A549 (cell line): ENCODE data around the gene CIAO2B. TPM values are rescaled to one million over a fixed set of nuclear protein-coding genes. Genes with fewer than 3 reads are reported as not detected.

Experiments
- ATAC-seq, 2 experiments: fragments of 200-7000 bp in 1 of 2; fragments of >200 bp in 1 of 2; cut with Nextera tagmentation in 1 of 2; cut with Tn5 transposase in 1 of 2; 3 replicates each; pipeline versions ENCODE4 v1.8.0 to v1.9.1; 2018 to 2020; ENCODE audit warnings: mild to moderate bottlenecking in 1 of 2, moderate library complexity in 1 of 2
- CTCF ChIA-PET: fragments of 300-600 bp; sonication (Branson Sonifier 250); formaldehyde crosslinking; extraction: SDS; loops from one replicate; lab custom pipeline; 2021; ENCODE audit warnings: antibody characterized with exemption, inconsistent platforms; lab: Yijun Ruan, JAX
- POLR2A ChIA-PET: fragments of 350-600 bp; formaldehyde crosslinking; extraction: SDS; loops from one replicate; lab custom pipeline; 2021; ENCODE audit warnings: antibody characterized with exemption, inconsistent platforms; lab: Yijun Ruan, JAX
- DNase-seq, 2 experiments: peaks; one replicate each; pipeline versions ENCODE4 v3.0.0 to v3.0.0-alpha.2; 2011 to 2016; ENCODE audit warnings: low read depth in 1 of 2, low spot score in 1 of 2
- FAIRE-seq: peaks from 2 replicates; lab custom pipeline; 2011; peaks lifted over from hg19 to GRCh38; lab: Jason Lieb, UNC
- H3K27ac ChIP-seq, 2 experiments: fragments of >200 bp; sonication (Bioruptor Twin); formaldehyde crosslinking; 3 replicates each; pipeline ENCODE4 v1.5.1; 2016 to 2017
- H3K4me1 ChIP-seq: fragments of >200 bp; sonication (Bioruptor Twin); formaldehyde crosslinking; 3 replicates; pipeline ENCODE4 v1.6.1; 2016
- H3K4me2 ChIP-seq: fragments of >200 bp; sonication (Bioruptor Twin); formaldehyde crosslinking; 3 replicates; pipeline ENCODE4 v1.6.1; 2016
- H3K4me3 ChIP-seq: fragments of >200 bp; sonication (Bioruptor Twin); formaldehyde crosslinking; 3 replicates; pipeline ENCODE4 v1.5.1; 2016
- H3K9me3 ChIP-seq: fragments of >200 bp; sonication (Bioruptor Twin); formaldehyde crosslinking; 3 replicates; pipeline ENCODE4 v1.6.1; 2016
- BHLHE40 ChIP-seq: IDR thresholded peaks from 2 replicates; pipeline ENCODE4 v1.6.1; 2012; ENCODE audit warnings: low read depth, low read length, inconsistent platforms
- CBX2 ChIP-seq: fragments of 200-600 bp; sonication (generic); IDR thresholded peaks from 2 replicates; pipeline ENCODE4 v1.6.1; 2016; ENCODE audit warnings: low read depth, mild to moderate bottlenecking, borderline replicate concordance
- CBX8 ChIP-seq: fragments of 200-600 bp; sonication (generic); IDR thresholded peaks from 2 replicates; pipeline ENCODE4 v1.6.1; 2016
- CHD2 ChIP-seq: fragments of 150-350 bp; IDR thresholded peaks from 2 replicates; pipeline ENCODE4 v1.6.1; 2014; ENCODE audit warnings: low read length; ENCODE audit not compliant: partially characterized antibody
- ESRRA ChIP-seq: fragments of 150-350 bp; IDR thresholded peaks from 2 replicates; pipeline ENCODE4 v1.6.1; 2014; ENCODE audit warnings: mild to moderate bottlenecking, low read length, borderline replicate concordance
- FOSL2 ChIP-seq, 2 experiments: fragments of 450-650 bp in 1 of 2; fragments of >200 bp in 1 of 2; sonication (Bioruptor Twin) in 1 of 2; formaldehyde crosslinking; IDR thresholded peaks; 2 replicates each; pipeline versions ENCODE4 v1.5.0 to v1.6.1; 2016 to 2020; ENCODE audit warnings: mild to moderate bottlenecking in 1 of 2, moderate library complexity in 1 of 2
- FOXS1 ChIP-seq: fragments of 250-450 bp; sonication (Bioruptor Pico); IDR thresholded peaks from 2 replicates; pipeline ENCODE4 v1.5.0; 2020; ENCODE audit warnings: mild to moderate bottlenecking, moderate library complexity
- GATA3 ChIP-seq: IDR thresholded peaks from 2 replicates; pipeline ENCODE4 v1.6.1; 2012; ENCODE audit warnings: borderline replicate concordance
- HDAC2 ChIP-seq: fragments of 200-600 bp; sonication (generic); IDR thresholded peaks from 2 replicates; pipeline ENCODE4 v1.6.1; 2016
- HOXB5 ChIP-seq: fragments of 250-450 bp; sonication (Bioruptor Pico); IDR thresholded peaks from 2 replicates; pipeline ENCODE4 v1.5.0; 2020; ENCODE audit warnings: mild to moderate bottlenecking, moderate library complexity
- JUN ChIP-seq, 2 experiments: fragments of >200 bp; sonication (Bioruptor Twin); formaldehyde crosslinking; IDR thresholded peaks; 2 replicates in 1 of 2; 3 replicates in 1 of 2; pipeline ENCODE4 v1.6.1; 2016 to 2017
- KDM5A ChIP-seq: fragments of 200-600 bp; sonication (generic); IDR thresholded peaks from 2 replicates; pipeline ENCODE4 v1.6.1; 2016; ENCODE audit warnings: antibody characterized with exemption, mild to moderate bottlenecking
- MAX ChIP-seq: IDR thresholded peaks from 2 replicates; pipeline ENCODE4 v1.6.1; 2012
- MYC ChIP-seq: IDR thresholded peaks from 2 replicates; pipeline ENCODE4 v1.6.1; 2012; ENCODE audit warnings: mild to moderate bottlenecking, inconsistent platforms, low read length, improper control_type of control experiment, borderline replicate concordance
- PHF8 ChIP-seq: fragments of 200-600 bp; sonication (generic); IDR thresholded peaks from 2 replicates; pipeline ENCODE4 v1.6.1; 2016; ENCODE audit warnings: low read depth, mild to moderate bottlenecking, antibody characterized with exemption, moderate library complexity, borderline replicate concordance
- POLR2A ChIP-seq: IDR thresholded peaks from 2 replicates; pipeline ENCODE4 v1.6.1; 2012; ENCODE audit warnings: mild to moderate bottlenecking, low read length
- RARB ChIP-seq: fragments of 250-450 bp; sonication (Bioruptor Pico); IDR thresholded peaks from 2 replicates; pipeline ENCODE4 v1.8.0; 2021; ENCODE audit warnings: mild to moderate bottlenecking, moderate library complexity
- ZSCAN20 ChIP-seq: fragments of 250-450 bp; sonication (Bioruptor Pico); IDR thresholded peaks from 2 replicates; pipeline ENCODE4 v1.8.0; 2022; ENCODE audit warnings: mild to moderate bottlenecking, moderate library complexity
- WGBS: methylation state at CpG from one replicate; pipeline ENCODE4 v1.1.6; 2017; ENCODE audit errors: missing lambda C conversion rate; 5-methylcytosine and 5-hydroxymethylcytosine counted together
- polyA minus RNA-seq: library from RNA; depleted of rRNA, polyadenylated mRNA; stranded (reverse); fragments of >200 nt; gene quantifications from 2 replicates; pipeline ENCODE4 v1.2.3, GENCODE V29; 2011; rRNA and poly(A)+ RNA removed
- polyA plus RNA-seq, 4 experiments: library from polyadenylated mRNA; depleted of rRNA in 3 of 4; stranded (reverse); fragments of >200 nt; fragmentation: RNase III in 1 of 4; extraction: RNeasy Plus Mini Kit Qiagen cat#74134 plus additional on column Dnase treatment in 1 of 4; gene quantifications; 2 replicates in 3 of 4; 3 replicates in 1 of 4; pipeline ENCODE4 v1.2.3, GENCODE V29; 2011 to 2017
- TF ChIP-seq, protein P1 (sequence below): IDR thresholded peaks from 2 replicates; pipeline ENCODE4 v1.6.1; 2012; ENCODE audit warnings: low read depth, borderline replicate concordance
- TF ChIP-seq, protein P2 (sequence below): fragments of 450-650 bp; IDR thresholded peaks from 2 replicates; pipeline ENCODE4 v1.6.1; 2014; ENCODE audit warnings: antibody characterized with exemption
- TF ChIP-seq, protein P3 (sequence below): fragments of 250-450 bp; sonication (Bioruptor Pico); IDR thresholded peaks from 2 replicates; pipeline ENCODE4 v1.5.0; 2021; ENCODE audit warnings: mild to moderate bottlenecking, moderate library complexity, borderline replicate concordance
- TF ChIP-seq, protein P4 (sequence below): fragments of 200-600 bp; sonication (generic); IDR thresholded peaks from 2 replicates; pipeline ENCODE4 v1.6.1; 2016; ENCODE audit warnings: antibody characterized with exemption, mild to moderate bottlenecking, moderate library complexity
- TF ChIP-seq, protein P5 (sequence below): fragments of >200 bp; sonication (Bioruptor Twin); formaldehyde crosslinking; IDR thresholded peaks from 2 replicates; pipeline ENCODE4 v1.6.1; 2016
- TF ChIP-seq, protein P6 (sequence below): fragments of >200 bp; sonication (Bioruptor Twin); formaldehyde crosslinking; IDR thresholded peaks from 3 replicates; pipeline ENCODE4 v1.6.1; 2016

The CIAO2B gene
- polyA plus RNA-seq (2011; rRNA removed) (140 and 168 TPM in 2 replicates), polyA plus RNA-seq (2017; fragmentation: RNase III; extraction: RNeasy Plus Mini Kit Qiagen cat#74134 plus additional on column Dnase treatment) (134 to 148 TPM (median 144 TPM) in 3 replicates), polyA minus RNA-seq (134 and 178 TPM in 2 replicates)
- polyA plus RNA-seq (2012; cell fraction: cytosol; rRNA removed) = 468 and 497 TPM in 2 replicates
- 286 and 317 TPM in 2 replicates for polyA plus RNA-seq (2012; cell fraction: nucleus; rRNA removed)

DNA sequence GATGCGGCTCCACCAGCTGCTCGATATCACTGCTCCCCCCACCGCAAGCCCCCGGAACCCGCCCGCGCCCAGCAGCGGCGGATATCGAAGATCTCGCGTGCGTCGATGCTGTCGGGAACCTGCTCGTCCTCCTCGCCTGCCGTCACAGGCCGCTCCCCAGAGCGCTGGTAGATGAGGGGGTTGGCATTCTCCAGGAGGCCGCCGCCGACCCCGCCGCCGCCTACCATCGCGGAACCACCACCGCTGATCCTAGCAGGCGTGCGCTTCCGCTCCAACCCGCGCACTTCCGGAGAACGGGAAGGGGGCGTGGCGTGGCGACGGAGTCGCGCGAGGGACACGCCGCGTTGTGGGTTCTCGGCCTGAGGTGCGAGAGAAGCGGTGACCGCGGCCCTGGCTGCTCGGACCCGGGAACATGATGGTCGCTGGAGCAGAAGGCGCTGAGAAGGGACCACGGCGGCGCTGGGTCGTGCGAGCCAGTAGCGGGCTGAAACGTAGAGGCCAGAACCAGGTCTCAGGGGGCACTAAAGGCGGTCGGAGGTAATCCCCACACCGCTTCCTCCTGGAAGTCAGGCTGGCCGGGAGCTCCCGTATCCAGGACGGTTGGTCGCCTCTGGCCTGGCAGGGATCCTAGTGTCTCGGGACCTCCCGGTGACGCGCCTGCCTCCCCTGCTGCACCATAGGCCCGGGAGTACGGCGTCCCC lies at the start of gene CIAO2B:
Gene CIAO2B, minus strand, starts transcription at position 265 of the 701 bp plus-strand sequence. Its CDS starts 38 bp downstream, at position 227.
- Histone ChIP-seq H3K4me1 (peaks cover 28% of the 10 kb centered on the region), H3K27ac (peak within 1 kb of the TSS; percentile 94 to 99), H3K4me3 (peak within 1 kb of the TSS; percentile 81), H3K4me2 (peak within 1 kb of the TSS; percentile 99), H3K9me3 (no peaks in the 10 kb centered on the region)
- FAIRE-seq (peak; percentile 63), DNase-seq (peak; percentile 88 to 91), ATAC-seq (peak; percentile 79 to 91)
- ChIA-PET CTCF (interaction anchor here (0.8 to 5.4 kb wide), 2 partner anchors 9 to 40 kb away, joined by 3 to 56 read pairs; partner anchors contain the start of gene RRAD), POLR2A (interaction anchor here (1.2 kb wide), 1 partner anchor 122 kb away, joined by 3 read pairs; no protein-coding TSS in a partner anchor)
- TF ChIP-seq, protein P1, sequence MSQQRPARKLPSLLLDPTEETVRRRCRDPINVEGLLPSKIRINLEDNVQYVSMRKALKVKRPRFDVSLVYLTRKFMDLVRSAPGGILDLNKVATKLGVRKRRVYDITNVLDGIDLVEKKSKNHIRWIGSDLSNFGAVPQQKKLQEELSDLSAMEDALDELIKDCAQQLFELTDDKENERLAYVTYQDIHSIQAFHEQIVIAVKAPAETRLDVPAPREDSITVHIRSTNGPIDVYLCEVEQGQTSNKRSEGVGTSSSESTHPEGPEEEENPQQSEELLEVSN = peak; percentile 68; the same call in 1 of the 2 replicates
- TF ChIP-seq KDM5A = peak; percentile 80
- TF ChIP-seq HDAC2 = no peak
- peak; percentile 86 to 97 for TF ChIP-seq JUN (IDR thresholded peaks at IDR 0.05)
- TF ChIP-seq, protein P2, sequence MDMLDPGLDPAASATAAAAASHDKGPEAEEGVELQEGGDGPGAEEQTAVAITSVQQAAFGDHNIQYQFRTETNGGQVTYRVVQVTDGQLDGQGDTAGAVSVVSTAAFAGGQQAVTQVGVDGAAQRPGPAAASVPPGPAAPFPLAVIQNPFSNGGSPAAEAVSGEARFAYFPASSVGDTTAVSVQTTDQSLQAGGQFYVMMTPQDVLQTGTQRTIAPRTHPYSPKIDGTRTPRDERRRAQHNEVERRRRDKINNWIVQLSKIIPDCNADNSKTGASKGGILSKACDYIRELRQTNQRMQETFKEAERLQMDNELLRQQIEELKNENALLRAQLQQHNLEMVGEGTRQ = no peak
- TF ChIP-seq, protein P3, sequence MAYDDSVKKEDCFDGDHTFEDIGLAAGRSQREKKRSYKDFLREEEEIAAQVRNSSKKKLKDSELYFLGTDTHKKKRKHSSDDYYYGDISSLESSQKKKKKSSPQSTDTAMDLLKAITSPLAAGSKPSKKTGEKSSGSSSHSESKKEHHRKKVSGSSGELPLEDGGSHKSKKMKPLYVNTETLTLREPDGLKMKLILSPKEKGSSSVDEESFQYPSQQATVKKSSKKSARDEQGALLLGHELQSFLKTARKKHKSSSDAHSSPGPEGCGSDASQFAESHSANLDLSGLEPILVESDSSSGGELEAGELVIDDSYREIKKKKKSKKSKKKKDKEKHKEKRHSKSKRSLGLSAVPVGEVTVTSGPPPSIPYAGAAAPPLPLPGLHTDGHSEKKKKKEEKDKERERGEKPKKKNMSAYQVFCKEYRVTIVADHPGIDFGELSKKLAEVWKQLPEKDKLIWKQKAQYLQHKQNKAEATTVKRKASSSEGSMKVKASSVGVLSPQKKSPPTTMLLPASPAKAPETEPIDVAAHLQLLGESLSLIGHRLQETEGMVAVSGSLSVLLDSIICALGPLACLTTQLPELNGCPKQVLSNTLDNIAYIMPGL = no peak
- TF ChIP-seq ZSCAN20 (CRISPR knock-in tag) = no peak
- no peak for TF ChIP-seq GATA3
- no peak for TF ChIP-seq ESRRA
- TF ChIP-seq, protein P4, sequence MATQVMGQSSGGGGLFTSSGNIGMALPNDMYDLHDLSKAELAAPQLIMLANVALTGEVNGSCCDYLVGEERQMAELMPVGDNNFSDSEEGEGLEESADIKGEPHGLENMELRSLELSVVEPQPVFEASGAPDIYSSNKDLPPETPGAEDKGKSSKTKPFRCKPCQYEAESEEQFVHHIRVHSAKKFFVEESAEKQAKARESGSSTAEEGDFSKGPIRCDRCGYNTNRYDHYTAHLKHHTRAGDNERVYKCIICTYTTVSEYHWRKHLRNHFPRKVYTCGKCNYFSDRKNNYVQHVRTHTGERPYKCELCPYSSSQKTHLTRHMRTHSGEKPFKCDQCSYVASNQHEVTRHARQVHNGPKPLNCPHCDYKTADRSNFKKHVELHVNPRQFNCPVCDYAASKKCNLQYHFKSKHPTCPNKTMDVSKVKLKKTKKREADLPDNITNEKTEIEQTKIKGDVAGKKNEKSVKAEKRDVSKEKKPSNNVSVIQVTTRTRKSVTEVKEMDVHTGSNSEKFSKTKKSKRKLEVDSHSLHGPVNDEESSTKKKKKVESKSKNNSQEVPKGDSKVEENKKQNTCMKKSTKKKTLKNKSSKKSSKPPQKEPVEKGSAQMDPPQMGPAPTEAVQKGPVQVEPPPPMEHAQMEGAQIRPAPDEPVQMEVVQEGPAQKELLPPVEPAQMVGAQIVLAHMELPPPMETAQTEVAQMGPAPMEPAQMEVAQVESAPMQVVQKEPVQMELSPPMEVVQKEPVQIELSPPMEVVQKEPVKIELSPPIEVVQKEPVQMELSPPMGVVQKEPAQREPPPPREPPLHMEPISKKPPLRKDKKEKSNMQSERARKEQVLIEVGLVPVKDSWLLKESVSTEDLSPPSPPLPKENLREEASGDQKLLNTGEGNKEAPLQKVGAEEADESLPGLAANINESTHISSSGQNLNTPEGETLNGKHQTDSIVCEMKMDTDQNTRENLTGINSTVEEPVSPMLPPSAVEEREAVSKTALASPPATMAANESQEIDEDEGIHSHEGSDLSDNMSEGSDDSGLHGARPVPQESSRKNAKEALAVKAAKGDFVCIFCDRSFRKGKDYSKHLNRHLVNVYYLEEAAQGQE = peak; percentile 66
- TF ChIP-seq CBX2 = no peak
- no peak for TF ChIP-seq FOXS1
- 0 out of 2 replicates have a peak, but pooled peaks have one; percentile 11 for TF ChIP-seq BHLHE40
- no peak for TF ChIP-seq HOXB5
- TF ChIP-seq, protein P5, sequence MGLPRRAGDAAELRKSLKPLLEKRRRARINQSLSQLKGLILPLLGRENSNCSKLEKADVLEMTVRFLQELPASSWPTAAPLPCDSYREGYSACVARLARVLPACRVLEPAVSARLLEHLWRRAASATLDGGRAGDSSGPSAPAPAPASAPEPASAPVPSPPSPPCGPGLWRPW = no peak
- TF ChIP-seq, protein P6, sequence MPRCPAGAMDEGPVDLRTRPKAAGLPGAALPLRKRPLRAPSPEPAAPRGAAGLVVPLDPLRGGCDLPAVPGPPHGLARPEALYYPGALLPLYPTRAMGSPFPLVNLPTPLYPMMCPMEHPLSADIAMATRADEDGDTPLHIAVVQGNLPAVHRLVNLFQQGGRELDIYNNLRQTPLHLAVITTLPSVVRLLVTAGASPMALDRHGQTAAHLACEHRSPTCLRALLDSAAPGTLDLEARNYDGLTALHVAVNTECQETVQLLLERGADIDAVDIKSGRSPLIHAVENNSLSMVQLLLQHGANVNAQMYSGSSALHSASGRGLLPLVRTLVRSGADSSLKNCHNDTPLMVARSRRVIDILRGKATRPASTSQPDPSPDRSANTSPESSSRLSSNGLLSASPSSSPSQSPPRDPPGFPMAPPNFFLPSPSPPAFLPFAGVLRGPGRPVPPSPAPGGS = peak; percentile 83; the same call in 2 of the 3 replicates
- no peak for TF ChIP-seq RARB
- peak; percentile 94 for TF ChIP-seq POLR2A
- peak; percentile 91 for TF ChIP-seq PHF8
- TF ChIP-seq MYC = peak; percentile 76; the same call in 1 of the 2 replicates
- peak; percentile 62 for TF ChIP-seq CHD2
- TF ChIP-seq MAX = peak; percentile 93
- no peak for TF ChIP-seq CBX8
- no peak for TF ChIP-seq FOSL2 (IDR thresholded peaks at IDR 0.05)
- TF ChIP-seq FOSL2 (CRISPR knock-in tag; IDR thresholded peaks at IDR 0.05) = no peak
- WGBS = under 1% methylated on average over 22 of the region's 76 CpGs
